ENCODE data around the gene XPOT.

XPOT gene

DNA sequence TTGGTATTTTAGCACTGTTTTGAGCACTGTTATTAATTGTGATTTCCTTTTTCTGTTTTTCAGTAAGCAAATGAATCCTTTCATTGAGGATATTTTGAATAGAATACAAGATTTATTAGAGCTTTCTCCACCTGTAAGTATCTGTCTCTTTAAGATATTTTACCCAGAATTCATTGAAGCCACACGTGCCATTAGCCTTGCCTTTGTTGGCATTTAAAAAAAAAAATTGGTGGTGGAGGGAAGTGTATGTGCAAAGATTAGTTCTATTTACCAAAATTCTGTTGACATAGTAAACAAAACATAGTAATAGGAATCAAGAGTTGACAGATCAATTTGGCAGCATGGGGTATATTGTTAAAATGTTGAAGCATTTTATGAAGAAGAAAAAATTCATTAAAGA lies 23.8 kb downstream of the XPOT start:
- no peak for DNase-seq (ENCODE audit: low spot score)

DNA sequence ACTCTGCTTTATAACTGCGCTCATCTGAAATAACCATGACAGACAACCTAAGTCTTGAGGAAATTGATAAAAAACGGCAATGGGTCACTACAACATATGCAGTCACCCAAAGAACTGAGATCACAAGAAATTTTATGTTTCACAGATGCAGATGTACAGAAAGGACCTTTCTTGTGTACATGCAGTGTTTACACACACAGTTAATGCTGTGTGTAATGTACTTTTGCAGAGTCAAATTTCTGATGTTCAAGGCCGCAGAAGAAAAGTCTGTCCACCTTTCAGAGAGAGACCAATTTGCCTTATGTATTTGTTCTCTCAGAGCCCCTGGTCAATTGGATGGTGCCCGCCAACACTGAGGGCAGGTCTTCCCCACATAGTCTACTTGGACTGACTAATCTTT lies 24.8 kb downstream of the XPOT start:
- DNase-seq (ENCODE audit: low spot score), result no peak

DNA sequence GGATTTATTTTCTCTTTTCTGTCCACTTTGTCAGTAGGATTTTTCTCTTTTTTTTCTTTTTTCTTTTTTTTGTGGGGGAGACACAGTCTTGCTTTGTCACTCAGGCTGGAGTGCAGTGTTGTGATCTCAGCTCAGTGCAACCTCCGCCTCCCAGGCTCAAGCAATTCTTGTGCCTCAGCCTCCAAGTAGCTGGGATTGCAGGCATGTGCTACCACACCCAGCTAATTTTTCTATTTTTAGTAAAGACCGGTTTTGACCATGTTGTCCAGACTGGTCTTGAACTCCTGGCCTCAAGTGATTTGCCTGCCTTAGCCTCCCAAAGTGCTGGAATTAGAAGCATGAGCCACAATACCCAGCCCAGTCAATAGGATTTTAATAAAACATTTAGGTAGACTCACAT lies 26.7 kb downstream of the XPOT start:
- no peak for DNase-seq (ENCODE audit: low spot score)

DNA sequence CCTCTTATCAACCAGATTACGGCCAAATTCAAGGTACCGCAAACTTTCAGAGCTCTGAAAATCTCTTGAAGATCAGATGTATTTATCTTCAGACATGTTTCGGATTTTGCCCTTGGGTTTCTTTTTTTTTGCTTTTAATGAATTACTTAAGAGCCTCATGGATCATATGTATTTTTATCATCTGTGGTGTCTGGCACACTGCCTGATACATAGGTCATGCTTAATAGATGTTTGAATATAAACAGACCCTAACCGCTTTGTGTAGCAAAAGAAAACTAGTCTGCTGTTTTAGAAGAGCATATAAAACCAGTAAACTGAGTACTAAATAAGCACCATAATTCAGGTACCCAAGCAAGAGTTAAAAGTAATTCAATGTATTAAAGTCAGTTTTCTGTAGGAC lies 27.6 kb downstream of the XPOT start:
- no peak for DNase-seq (ENCODE audit: low spot score)

DNA sequence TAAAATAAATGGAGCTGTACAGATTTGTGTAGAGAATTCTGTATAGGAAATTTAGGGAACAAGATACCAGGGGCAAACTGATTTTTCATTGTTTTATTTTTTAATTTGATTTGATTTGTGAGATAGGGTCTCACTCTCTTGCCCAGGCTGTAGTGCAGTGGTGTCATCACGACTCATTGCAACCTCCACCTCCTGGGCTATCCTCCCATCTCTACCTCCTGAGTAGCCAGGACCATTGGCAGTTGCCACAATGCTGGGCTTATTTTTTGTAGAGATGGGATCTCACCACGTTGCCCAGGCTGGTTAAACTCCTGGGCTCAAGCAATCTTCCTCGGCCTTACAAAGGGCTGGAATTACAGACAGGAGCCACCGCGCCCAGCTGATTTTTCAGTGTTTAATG lies 29.7 kb downstream of the XPOT start:
- DNase-seq (ENCODE audit: low spot score), result no peak

DNA sequence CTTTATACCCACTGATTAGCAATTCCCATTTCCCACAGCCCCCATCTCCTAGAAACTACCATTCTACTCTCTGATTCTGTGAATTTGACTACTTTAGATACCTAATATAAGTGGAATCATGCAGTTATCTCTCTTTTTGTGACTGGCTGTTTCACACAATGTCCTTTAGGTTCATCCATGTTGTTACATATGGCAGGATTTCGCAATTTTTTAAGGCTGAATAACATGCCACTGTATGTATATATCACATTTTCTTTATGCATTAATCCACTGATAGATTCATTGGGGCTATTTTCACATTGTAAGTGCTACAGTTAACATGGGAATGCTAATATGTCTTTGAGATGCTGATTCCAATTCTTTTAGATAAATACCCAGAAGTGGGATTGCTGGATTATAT lies 35.9 kb downstream of the XPOT start:
- no peak for DNase-seq (ENCODE audit: low spot score)

DNA sequence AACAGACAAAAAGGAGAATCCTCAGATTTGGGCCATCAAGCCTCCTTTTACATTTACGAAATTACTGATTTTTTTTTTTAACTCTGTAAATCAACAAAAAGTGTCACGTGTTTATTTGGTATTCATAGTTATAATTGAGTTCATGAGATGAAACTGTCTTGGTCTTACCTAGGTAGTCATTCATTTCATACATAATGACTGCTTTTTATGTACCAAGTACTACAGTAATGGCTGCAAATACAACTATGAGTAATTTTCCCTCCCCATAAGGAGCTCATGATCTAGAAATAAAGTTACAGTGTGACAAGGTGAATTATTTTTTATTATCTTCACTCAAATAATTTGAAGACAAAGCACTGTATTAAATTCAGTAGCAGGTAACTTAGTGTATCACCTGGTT lies 41.3 kb downstream of the XPOT start:
- no peak for DNase-seq (ENCODE audit: low spot score)

DNA sequence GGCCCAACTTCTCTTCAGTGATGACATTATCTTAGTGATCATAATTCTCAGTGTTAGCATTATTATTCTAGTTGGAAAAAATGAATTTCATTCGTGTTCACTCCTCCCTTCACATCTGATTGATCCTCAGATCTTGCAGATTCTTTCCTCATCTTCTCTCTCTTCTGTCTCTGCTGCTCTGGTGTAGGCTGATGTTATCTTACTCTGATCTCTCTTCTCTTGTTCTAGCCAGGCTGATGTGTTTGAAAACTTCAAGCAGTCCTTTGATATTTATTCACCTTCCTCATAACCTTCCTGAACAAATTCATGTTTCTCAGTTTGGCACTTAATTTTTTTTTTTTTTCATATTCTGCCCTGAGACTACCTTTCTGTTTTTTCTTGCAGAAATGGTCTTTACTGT lies 42.1 kb downstream of the XPOT start:
- DNase-seq (ENCODE audit: low spot score), result no peak

DNA sequence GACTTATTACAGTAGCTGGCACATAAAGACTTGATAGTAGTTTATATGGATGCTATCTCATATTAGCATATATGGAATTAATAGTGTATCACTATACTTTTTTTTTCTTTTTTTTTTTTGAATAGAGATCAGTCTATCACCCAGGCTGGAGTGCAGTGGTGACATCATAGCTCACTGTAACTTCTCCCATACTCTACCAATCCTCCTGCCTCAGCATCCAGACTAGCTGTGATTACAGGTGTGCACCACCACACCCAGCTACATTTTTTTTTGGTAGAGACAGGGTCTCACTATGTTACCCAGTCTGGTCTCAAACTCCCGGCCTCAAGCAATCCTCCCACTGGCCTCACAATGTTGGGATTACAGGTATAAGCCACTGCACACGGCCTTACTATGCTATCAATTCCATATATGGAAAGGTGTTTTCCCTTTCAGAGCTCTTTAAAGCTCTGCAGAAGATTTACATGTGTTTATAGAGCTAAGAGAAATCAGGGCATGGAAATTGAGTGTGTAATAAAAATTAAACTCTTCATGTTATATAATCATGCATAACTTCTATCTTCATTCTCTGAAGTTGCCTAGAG lies 46.0 kb downstream of the XPOT start:
- DNase-seq (ENCODE audit: low spot score), result peak; percentile 35

DNA sequence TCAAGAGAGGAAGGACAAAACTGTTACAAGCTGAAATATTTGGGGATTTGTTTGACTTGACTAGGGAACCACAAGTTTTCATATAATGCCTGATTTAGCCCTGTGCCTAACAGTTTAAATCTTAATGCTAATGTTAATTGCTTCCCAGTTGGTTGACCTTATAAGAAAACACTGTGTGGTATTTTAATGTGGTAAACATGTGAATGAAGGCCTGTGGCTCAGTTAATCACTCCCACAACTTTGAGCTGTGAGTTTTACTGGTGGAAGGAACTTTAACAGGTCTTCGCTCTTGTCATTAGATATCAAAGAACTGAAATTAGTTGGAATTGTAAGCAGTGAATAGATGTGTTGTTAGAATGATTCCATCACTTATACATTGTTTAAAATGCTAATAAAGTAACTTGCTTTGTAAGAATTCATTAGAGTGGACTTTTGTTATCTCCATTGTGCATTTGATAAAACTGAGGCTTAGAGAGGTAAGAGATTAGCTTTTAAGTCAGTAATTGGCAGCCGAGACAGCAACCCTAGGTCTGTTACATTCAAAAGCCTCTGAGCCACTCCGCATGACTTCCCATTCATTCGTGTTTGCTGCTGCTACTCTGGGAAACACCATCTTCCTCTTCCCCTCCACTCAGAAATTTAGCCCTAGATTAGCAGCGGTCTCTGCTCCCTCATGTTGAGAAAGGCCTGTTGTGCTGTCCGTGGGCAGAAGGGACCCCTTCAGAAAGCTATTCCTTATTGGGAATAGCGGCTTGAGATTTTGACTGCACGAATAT lies 46.7 kb downstream of the XPOT start:
- peak; percentile 72 for DNase-seq (ENCODE audit: low spot score)

DNA sequence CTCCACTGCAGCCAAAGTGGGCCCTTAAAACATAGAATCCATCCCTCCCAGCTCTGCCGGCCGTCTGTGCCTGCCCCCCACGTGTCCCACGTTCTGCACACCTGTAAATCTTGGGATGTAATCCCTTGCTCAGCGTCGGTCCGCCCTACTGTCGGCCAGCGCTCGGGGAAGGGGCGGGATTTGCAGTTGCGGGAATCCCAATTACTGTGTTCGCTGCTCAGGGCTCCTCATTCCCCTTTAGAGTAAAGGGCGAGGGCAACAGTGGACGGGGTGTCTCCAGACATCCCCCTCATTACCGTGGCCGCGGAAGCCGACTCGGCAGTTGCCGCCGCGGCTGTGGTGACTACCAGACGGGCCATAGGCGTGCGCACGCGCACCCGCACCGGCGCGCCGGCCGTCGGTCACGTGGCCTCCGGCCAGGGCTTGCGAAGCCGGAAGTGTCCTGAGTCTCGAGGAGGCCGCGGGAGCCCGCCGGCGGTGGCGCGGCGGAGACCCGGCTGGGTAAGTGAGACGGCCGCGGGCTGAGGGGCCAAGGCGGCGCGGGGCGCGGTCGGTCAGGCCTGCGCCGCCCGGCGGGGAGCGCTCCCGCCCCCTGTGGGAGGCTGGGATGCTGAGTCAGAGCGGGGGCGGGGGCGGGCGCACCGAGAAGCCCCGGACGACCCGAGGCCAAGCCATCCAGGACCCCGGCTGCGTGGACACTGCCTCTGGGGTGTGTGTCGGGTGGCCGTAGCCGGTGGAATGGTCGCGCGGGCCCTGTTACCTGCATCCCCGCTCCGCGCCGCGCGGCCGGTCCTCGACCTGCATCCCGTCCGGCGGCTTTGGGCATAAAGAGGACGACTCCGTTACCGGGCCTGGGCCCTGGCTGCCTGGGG lies 47.7 kb downstream of the XPOT start, which contains the start of gene TBK1:
TBK1 (plus strand) TSS at position 434 of the 872 bp plus-strand sequence. CDS start 3,751 bp downstream, outside the sequence.
- peak; percentile 81 for DNase-seq (ENCODE audit: low spot score)

DNA sequence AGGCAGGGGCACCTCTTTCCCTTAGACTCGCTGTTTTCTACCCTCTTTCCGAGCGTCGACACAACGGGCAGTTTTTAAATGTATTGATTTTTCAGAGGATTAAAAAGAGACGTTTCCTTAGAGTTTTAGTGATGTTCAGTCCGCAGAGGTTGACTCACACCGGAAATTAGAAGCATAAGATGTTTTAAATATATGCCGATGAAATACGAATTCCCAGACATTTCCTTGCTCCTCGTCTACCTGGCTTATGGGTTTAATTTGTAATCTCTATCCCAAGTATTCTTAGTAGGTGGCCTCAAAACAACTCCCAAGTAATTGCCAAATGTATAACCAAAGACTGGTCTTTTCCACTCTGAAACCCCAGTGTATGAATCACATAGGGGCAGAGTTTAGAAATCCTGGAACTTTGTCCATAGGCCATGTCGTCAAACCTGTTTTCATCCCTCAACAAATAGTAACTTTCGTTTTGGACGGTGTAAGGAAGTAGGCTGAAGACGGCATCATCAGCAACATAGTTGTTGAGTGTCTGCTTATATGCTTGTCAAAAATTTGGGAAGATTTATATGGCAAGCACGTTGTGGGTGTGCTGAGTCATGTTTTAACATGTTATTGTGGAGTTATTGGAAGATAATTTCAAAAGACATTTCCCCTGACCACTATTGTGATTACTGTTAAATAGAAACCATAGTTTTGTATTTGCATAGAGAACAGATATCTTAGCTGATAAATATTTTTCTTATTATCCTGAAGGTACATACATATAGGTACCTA lies 48.6 kb downstream of the XPOT start:
- peak; percentile 57 for DNase-seq (ENCODE audit: low spot score)

DNA sequence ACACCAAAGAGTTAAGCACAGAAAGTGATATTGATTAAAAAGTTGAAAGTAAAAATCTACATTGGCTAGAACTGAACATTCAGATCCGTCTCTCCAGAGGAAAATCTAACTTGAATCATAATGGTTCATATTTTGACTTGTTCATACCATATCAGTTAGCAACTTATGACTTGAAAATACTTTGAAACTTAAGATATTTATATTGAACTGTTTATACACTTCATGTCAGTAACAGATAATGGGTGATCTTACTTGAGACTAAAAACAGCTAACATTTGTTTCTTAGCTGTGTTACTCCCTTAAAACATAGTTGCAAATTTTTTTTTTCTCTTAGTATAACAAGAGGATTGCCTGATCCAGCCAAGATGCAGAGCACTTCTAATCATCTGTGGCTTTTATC lies 51.3 kb downstream of the XPOT start:
- no peak for DNase-seq (ENCODE audit: low spot score)

DNA sequence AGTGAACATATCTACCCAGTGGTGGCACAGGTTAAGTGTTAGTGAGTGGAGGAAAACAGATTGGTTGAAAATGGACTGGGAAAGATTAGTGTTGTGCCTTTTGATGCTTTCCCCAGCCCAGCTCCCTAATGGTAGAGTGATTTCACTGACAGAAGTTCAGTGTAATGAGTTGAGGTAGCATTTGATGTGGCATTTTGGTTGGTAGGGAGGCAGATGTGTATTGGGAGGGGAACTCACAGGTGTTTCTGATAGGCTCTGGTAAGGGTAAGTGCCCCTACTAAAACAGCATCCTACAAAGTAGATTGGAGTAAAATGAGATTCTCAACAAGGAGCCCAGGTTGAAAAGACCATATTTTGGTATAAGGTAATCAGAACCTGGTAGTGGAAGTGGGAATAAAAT lies 51.9 kb downstream of the XPOT start:
- no peak for DNase-seq (ENCODE audit: low spot score)

DNA sequence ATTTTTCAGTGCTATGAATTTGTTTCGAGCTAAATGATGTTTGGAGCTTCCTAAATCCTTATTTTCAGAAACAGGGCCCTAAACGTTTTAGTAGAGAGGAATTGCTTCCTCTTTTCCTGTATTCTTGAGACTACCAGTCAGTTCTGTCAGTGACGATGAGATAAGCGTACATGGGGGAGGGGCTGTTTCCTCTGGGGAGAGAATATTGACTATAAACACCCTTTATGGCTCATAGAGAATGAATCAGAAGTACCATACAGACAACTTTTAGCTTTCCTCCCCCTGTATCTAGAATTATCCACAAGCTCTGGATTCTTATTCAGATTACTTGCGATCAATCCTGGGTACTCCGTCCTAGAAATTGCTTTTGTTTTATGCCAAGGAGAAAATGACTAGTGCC lies 52.8 kb downstream of the XPOT start:
- DNase-seq (ENCODE audit: low spot score), result no peak

DNA sequence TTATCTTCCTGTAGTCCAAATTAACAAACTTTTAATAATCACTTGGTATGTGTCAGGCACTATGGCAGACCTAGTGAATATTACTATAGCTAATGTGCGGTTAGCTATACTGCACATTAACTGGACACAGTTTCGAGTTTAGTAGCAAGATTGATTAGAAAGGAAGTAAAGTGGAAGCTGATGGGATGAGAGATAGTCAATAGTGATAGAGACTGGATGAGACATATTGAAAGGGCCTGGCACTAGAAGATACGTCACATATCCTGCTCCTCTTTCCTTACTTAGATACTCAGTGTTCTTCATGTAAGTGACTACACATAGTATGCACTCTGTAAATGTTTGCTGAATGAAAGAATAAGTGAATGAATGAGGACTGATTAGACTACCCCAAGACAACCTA lies 53.3 kb downstream of the XPOT start:
- no peak for DNase-seq (ENCODE audit: low spot score)

DNA sequence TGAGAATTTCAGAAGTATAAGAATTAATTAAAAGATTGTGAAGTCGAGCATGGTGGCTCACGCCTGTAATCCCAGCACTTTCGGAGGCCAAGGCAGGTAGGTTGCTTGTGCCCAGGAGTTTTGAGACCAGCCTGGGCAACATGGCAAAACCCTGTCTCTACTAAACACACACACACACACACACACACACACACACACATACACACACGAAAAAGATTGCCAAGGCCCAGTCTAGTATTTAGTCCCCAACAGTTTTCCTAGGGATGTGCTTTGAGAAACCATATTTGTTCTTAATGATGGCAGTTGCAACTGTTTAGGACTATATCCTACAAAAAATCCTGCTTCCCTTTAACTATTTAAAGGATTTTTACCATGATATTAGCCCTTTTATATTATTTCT lies 53.7 kb downstream of the XPOT start:
- no peak for DNase-seq (ENCODE audit: low spot score)

DNA sequence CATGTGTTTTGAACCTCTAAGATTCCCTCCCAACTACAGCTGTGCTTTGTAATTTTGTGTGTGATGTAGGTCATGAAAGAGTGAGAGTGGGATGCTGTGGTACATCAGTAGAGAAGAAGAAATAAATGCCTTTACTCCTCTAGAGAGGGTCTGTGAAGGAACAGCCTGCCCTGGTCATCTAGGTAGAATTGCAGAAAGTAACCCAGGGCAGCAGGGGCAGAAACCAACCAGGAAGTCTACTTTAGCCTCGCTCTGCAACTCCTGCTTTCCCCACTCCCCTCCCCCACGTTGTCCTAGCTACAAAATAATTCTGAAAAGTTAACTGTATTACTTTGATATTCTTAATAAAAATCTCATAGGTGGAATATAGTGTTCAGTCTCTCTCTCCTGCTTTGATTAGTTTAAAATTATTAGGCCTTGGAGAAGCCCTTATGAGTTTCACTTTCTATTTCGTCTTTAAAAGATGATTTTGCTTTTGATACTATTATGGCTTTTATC lies 55.3 kb downstream of the XPOT start:
- DNase-seq (ENCODE audit: low spot score), result peak; percentile 41

DNA sequence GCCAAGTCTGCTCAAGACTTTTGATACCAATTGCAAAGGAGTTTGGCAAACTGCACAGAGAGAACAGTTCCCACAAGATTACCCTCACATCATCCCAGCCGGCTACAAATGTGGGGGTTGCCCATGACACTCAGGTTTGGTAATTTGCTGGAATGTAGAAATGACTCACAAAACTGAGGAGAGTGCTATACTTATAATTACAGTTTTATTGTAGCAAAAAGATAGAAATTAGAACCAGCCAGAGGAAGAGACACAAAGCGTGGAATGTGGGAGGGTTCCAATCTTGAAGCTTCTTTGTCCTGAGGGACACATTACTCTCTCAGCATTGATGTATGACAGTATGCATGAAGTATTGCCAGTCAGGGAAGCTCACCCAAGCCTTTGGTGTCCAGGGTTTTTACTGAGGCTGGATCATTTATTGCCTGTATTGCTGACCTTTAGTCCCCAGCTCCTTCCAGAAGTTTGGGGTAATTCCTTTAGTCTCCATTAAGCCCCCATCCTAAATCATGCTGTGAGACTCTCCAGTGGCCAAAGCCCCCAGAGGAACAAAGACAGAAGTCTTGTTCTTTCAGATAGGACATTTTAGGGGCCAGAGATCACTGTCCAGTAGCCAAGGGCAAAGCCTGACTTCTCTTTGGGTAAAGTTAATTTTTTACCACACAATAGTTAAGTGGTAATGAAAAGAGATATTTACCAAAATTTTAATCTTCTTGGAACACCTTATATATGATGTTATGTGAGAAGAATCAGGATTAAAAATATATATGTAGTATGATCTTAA lies 57.6 kb downstream of the XPOT start:
- no peak for DNase-seq (ENCODE audit: low spot score)

DNA sequence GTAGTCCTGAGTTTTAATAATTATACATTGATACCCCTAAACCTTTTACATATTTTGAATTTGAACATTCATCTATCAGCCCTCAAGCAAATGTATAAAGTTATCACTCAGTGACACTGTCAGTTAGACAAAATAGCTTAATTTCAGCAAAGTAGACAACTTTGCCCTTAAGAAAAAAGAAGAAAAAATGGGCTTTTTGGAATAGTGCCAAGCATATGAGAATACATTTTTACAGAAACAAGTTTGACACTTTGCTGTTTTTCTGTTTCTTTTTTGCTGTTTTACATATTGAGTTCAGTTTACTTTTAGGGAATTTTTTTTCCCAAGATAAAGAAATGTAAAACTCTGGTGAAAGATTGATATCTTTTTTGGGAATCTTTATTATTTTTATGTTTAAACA lies 62.0 kb downstream of the XPOT start:
- DNase-seq (ENCODE audit: low spot score), result no peak

DNA sequence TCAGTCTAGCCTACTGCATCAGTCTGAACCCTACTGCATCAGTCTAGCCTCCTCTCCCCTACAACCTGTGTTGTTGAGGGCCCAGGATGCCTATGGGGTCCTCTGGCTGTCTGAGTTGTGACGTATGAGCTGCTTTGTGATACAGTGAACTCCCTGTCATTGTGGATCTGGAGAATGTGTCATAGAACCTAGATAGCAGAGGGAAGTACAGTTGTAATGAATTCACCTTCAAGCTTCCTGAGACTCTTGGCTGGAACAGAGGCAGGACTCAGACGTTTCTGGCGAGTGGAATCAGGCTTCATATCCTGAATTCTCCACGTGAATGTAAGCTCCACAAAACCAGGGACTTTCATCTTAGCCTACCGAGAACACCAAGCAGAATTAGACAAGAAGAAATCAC lies 64.8 kb downstream of the XPOT start:
- no peak for DNase-seq (ENCODE audit: low spot score)

All from NAMALWA (cell line).